PFSK-1 (cell line): ENCODE data around the gene NPSR1.

Experiments
- FOXP2 ChIP-seq: optimal IDR thresholded peaks from 2 replicates; pipeline ENCODE3; 2011; ENCODE audit warnings: borderline replicate concordance, control low read depth, inconsistent platforms; ENCODE audit not compliant: insufficient read depth; ENCODE audit errors: extremely low read length, extremely low read depth
- POLR2AphosphoS5 ChIP-seq: IDR thresholded peaks from 2 replicates; pipeline ENCODE4 v1.6.1; 2012; ENCODE audit warnings: low read depth, mild to moderate bottlenecking, control low read depth, low read length, moderate library complexity
- REST ChIP-seq, 2 experiments: IDR thresholded peaks; 2 replicates each; pipeline versions ENCODE4 v1.6.1 to v1.8.0; 2011 to 2012; ENCODE audit warnings: low read depth in 2 of 2, low read length in 2 of 2, control low read depth in 1 of 2, inconsistent platforms in 1 of 2, mild to moderate bottlenecking in 1 of 2, moderate library complexity in 1 of 2; ENCODE audit not compliant: insufficient read depth in 1 of 2
- SIN3A ChIP-seq: IDR thresholded peaks from 2 replicates; pipeline ENCODE4 v1.6.1; 2012; ENCODE audit warnings: mild to moderate bottlenecking, low read length, moderate library complexity, borderline replicate concordance; ENCODE audit not compliant: insufficient read depth
- TAF1 ChIP-seq: IDR thresholded peaks from 2 replicates; pipeline ENCODE4 v1.6.1; 2012; ENCODE audit warnings: low read length, control low read depth, borderline replicate concordance; ENCODE audit not compliant: insufficient read depth

GRCh38 chr7:34875481-34875880, 217.5 kb downstream of the NPSR1 start:
- TF ChIP-seq POLR2AphosphoS5 (no peak), TAF1 (no peak), SIN3A (no peak), REST (IDR thresholded peaks at IDR 0.05; ENCODE audit: insufficient read depth in 1 of 2, low read depth in 2 of 2, low read length in 2 of 2) (no peak), FOXP2 (no peak)
